C4-2B (cell line): Measurements from ENCODE around the gene TRMO.

ENCODE experiments used
- H3K27ac ChIP-seq: fragments of 450-650 bp; 2 replicates; pipeline ENCODE4 v1.5.1; 2017
- ZFX ChIP-seq: fragments of 450-650 bp; IDR thresholded peaks from 2 replicates; pipeline ENCODE4 v1.6.1; 2017
- TF ChIP-seq, protein P1 (sequence below): fragments of 450-650 bp; conservative IDR thresholded peaks from 2 replicates; pipeline ENCODE4 v1.5.1; 2017; ENCODE audit warnings: mild to moderate bottlenecking

The TRMO gene

DNA sequence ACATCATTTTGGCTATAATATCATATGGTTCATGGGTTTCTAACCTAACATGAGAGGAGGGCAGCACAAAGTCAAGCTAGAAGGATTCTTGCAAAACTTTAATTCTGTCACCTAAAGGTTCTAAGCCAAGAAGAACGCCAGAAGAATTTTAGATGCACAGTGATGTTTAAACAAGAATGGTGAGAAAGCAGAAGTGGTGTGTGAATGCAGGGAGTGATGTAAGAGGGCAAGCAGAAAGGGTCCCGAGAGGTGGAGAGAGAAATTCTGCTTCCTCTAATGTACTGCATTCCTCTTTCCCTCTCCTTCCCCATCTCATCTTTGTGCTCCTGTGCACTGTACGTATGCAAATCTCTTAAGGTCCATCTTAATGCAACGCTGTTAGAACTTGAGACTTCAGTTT is 2.1 kb upstream of the TRMO start:
- H3K27ac ChIP-seq = no peak overlapping the region
- TF ChIP-seq ZFX = no peak
- TF ChIP-seq, protein P1, sequence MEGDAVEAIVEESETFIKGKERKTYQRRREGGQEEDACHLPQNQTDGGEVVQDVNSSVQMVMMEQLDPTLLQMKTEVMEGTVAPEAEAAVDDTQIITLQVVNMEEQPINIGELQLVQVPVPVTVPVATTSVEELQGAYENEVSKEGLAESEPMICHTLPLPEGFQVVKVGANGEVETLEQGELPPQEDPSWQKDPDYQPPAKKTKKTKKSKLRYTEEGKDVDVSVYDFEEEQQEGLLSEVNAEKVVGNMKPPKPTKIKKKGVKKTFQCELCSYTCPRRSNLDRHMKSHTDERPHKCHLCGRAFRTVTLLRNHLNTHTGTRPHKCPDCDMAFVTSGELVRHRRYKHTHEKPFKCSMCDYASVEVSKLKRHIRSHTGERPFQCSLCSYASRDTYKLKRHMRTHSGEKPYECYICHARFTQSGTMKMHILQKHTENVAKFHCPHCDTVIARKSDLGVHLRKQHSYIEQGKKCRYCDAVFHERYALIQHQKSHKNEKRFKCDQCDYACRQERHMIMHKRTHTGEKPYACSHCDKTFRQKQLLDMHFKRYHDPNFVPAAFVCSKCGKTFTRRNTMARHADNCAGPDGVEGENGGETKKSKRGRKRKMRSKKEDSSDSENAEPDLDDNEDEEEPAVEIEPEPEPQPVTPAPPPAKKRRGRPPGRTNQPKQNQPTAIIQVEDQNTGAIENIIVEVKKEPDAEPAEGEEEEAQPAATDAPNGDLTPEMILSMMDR = no peak

GRCh38 chr9:97923529-97924108 is 1.3 kb upstream of the TRMO start:
- H3K27ac ChIP-seq = no peak overlapping the region
- TF ChIP-seq, protein P1 = peak; percentile 95
- no peak for TF ChIP-seq ZFX

DNA sequence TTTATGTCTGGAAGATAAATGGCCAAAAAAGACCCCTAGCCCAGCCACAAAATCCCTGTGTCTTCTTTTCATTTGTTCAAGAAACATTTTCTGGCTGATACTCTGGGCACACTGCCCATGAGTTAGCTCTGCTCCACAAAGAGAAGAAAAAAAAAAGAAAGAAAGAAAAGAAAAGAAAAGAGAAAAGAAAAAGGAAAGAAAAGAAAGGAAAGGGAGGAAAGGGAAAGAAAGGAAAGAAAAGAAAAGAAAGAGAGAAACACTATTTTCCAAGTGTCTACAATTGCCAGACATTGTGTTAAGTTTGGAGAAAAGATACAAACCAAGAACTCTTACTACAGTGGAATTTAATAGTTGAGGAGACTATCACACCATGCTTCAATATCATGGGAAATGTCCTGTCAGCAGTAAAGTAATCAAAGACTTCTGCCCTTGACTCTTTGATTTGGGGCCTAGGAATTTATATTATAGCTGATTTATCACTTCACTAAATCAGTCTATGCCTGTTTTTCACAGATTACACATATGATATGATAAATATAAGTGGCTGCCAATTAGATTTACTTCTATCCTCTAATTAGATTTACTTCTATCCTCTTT is 3.0 kb downstream of the TRMO start:
- no peak for TF ChIP-seq ZFX
- TF ChIP-seq, protein P1 = no peak
- H3K27ac ChIP-seq = no peak overlapping the region

DNA sequence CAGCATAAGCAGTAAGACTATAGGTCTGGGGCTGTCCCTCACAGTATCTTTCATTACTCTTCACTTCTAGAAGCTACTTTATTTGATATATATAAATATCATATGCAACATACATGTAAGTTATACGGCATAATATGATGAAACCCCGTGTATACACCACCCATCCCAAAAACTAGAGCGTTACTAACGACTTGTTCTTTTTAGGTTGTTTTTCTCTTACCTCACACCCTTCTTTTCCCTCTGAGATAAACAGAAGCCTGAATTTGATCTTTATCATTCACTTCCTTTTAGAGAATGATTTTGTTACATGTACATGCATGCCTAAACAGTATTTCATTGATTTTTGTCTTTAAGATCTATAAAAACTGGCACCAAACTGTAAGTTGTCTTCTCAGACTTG is 3.7 kb downstream of the TRMO start:
- no peak for TF ChIP-seq ZFX
- TF ChIP-seq, protein P1 = no peak
- H3K27ac ChIP-seq = no peak overlapping the region

DNA sequence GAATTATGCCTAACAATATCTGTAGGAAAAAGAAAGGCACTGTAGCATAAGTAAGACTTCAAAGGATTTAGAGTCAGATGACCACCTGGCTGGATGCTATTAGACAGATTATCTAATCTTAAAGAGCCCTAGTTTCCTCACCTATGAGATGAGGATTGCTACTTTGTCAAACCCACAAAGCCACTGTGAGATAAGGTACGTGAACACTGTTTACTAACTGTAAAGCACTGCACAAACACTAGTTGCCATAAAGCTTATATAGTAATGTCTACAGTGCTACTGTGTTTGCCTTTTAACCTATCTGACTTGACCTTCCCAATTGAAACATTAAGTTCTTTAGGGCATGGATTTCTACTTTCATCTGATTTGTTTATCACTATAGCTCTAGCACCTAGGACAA is 10.3 kb downstream of the TRMO start:
- no peak overlapping the region for H3K27ac ChIP-seq
- TF ChIP-seq, protein P1 = no peak
- no peak for TF ChIP-seq ZFX

GRCh38 chr9:97911528-97911927 is 10.8 kb downstream of the TRMO start:
- no peak for TF ChIP-seq ZFX
- TF ChIP-seq, protein P1 = no peak
- no peak overlapping the region for H3K27ac ChIP-seq

- H3K27ac ChIP-seq = no peak overlapping the region
- TF ChIP-seq ZFX = no peak
- TF ChIP-seq, protein P1 = no peak
These were observed 11.9 kb downstream of the TRMO start for GRCh38 chr9:97910357-97910756.
